NCI-H2081 treated with DMSO at 0.1 percent for 48 hours (cell line): ENCODE results near the gene EYS.
A peak's percentile ranks its signal among the peaks of the same experiment; 100 is the strongest.

Source experiments
- DNase-seq: peaks from one replicate; lab custom pipeline; 2025; lab: John Stamatoyannopoulos, UW

EYS gene

GRCh38 chr6:64721865-64722264 is 985.2 kb downstream of the EYS start:
- no peak for DNase-seq

GRCh38 chr6:64717281-64717680 is 989.7 kb downstream of the EYS start:
- no peak for DNase-seq

DNA sequence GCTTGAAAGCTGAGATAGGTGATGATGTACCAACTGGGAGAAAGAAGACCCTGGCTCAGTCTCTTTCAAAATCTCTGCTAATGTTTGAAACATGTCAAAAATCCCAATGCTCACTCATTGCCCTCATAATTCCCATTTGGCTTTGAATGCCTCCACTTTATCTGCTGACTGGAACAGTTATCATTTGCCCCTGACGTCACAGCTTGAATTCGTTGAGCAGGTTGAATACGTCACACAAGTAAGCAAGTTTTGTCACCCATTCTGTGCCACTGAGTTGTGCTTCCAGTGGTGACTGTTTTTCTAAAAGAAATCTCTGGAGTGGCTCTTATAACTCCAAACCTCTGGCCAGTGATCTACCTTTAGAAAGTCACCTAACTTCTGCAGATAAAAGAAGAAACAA is 991.4 kb downstream of the EYS start:
- no peak for DNase-seq

DNA sequence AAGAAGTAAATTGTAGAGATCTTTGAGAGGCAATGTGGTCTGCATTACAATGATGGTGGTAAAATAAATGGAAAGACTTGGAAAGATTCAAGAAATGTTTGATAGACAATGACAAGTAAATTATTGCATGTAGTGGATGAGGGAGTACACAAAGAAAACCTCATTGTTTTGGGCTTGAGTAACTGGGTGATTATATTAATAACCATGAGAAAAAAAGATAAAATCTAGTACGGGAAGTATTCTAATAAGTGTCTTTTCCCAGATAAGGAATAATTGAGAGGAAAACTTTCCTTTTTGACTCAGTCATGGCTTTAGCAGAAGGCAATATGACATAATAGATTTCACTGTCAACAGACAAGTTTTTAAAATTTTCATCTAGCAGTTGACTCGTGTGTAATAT is 993.0 kb downstream of the EYS start:
- no peak for DNase-seq

GRCh38 chr6:64713175-64713574 is 993.9 kb downstream of the EYS start:
- no peak for DNase-seq

DNA sequence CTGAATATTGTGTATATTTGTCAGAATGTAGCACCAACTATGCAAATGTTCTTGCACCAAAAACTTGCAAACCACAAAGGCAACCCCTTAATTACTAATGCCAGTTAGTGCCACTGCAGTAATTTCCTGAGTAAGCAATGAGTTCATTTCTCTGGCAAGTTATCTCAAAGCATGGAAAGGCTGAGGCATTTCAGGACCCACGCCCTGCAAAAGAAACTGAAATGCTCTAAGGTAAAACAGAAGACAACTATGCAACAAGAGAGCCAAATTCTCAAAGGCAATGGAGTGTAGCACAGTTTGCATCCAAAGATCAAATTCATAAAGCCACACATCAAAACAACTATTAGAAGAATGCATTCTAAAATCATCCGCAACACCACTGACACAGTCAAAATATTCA is 994.4 kb downstream of the EYS start:
- no peak for DNase-seq

DNA sequence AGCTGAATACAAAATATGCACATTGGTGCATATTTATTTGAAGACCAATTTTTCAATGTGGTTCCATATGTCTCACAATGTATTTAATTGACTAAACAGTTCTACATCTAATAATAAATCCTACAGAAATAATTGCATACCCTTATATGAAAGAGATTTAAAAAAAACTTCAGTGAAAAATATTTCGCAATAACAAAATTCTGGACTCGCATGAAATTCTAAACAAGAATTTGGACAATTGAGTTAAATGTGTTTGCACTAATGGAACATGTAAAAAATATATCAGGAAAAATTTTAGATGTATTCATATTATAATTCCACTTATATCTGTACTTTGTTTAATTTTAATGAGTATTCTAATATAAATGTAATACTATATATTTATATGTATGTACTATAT is 1003.1 kb downstream of the EYS start:
- no peak for DNase-seq

- DNase-seq, result no peak
These were observed 1011.0 kb downstream of the EYS start for GRCh38 chr6:64696053-64696452.

- no peak for DNase-seq
These were observed 1012.7 kb downstream of the EYS start for GRCh38 chr6:64694356-64694755.

DNA sequence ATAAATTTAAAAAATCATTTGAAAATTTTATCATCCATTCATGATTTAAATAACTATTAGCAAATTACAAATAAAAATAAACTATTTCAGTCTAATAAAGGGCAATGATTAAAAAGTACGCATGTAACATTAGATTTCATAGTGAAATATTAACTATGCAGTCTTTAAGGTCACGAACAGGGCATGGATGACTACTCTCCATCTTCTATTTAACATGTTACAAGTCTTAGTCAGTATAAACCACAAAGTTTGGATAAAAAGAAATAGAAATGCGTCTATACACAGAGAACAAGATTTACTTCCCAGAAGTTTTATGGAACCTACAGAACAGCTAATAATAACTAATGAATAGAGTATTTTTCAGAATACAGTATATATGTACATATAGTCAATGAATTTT is 1016.0 kb downstream of the EYS start:
- DNase-seq, result no peak

DNA sequence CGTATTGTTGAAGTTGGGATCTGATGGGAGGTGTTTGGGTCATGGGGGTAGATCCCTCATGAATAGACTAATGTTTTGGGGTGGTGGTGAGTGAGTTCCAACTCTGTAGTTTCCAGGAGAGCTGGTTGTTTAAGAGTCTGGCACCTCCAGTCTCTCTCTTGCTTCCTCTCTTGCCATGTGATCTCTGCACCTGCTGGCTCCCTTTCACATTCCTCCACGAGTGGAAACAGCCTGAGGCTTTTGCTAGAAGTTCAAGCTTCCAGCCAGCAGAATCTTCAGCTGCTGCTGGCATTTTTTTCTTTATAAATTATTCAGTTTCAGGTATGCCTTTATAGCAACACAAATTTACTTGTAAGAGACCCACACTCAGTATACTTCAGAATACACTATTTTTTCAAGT is 1021.6 kb downstream of the EYS start:
- DNase-seq, result no peak

DNA sequence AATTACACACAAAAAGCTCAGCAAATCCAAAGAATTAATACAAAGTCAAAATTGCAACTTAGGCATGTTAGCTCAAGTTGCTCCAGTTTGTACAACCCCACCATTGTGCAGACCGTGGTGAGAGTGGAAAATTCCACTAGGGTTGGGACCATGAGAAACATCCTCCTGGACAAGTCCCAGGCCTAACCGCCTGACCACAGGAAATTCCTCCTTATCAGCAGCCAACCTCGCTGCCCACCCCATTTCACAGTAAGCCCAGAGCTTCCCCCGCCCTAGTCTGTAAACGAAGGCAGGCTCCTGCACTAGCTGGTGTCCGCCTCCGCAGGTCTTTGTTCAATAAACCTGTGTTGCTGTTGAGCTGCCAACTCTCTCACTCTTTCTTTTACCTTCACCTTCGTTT is 1023.3 kb downstream of the EYS start:
- no peak for DNase-seq

- no peak for DNase-seq
These were observed 1025.4 kb downstream of the EYS start for GRCh38 chr6:64681416-64682160.

GRCh38 chr6:64680446-64680845 is 1026.6 kb downstream of the EYS start:
- DNase-seq, result no peak

GRCh38 chr6:64679416-64679815 is 1027.6 kb downstream of the EYS start:
- no peak for DNase-seq

DNA sequence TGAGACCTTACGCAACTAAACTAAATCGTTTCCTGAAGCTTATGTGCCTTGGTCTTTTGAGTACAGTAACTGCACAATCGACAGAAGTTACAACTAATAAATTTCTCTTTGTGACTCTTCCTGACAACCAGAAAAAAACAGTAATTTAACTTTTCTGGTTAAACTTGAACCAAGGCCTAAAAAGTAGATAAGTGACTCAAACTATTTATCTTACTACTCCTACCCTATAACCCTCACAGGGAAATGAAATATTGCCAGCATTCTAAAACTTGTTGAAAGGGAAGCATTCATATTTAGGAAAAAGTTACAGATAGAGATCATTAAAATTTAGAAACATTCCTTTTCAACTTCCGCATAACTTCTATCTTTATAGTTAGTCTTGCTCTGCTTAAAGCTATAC is 1034.4 kb downstream of the EYS start:
- DNase-seq, result no peak

- DNase-seq, result no peak
These were observed 1034.9 kb downstream of the EYS start for GRCh38 chr6:64672131-64672530.

- no peak for DNase-seq
These were observed 1041.9 kb downstream of the EYS start for GRCh38 chr6:64665137-64665536.

DNA sequence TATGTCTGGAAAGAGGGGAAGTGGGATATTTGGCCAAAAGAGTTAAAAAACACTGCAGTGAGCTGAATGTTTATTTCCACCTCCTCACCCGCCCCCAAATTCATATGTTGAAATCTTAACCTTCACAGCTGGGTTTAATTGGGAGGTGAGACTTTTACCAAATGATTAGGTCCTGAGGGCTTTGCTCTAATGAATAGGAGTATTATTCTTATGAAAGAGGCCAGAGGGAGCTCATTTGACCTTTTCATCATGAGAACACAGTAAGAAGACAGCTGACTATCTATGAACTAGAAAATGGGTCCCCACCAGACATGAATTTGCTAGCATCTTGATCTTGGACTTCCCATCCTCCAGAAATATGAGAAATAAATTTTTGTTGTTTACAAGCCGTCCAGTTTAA is 1042.5 kb downstream of the EYS start:
- DNase-seq, result no peak

DNA sequence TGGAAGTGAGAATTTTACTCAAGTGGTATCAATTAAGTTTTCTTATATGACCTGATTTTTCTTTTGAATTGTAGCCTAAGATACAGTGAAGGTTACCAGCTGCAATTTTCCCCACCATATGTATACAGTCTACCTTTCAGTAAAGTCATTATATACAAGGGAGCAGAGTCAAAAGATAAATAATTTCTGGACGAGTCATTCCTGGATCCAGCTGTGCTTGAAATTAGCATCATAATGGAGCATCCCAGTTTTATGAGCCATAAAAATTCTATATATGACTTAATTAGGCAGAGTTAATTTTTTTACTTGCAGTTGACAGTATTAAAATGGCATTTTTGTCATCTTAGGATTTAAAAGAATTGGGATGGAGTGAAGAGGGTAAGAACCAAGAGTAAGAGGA is 1063.0 kb downstream of the EYS start:
- peak; percentile 22 for DNase-seq

- DNase-seq, result no peak
These were observed 1076.1 kb downstream of the EYS start for GRCh38 chr6:64630901-64631300.

DNA sequence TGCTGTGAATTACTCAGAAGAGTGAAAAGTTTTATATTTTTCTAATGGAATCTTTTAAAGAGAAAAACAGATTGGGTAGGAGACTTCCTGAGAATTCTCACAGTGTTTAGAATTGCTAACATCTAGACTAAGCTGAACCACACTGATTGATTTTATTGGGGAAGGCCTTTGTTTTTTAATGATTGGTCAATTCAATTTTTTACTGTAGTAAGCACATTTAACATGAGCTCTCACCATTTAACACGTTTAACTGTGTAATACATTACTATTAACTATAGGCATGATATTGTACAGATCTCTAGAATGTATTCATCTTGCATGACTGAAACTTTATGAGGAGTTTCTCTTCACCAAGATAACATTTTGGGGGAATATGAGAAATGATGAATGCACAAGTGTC is 1084.1 kb downstream of the EYS start:
- DNase-seq, result no peak

GRCh38 chr6:64602993-64603392 is 1104.0 kb downstream of the EYS start:
- no peak for DNase-seq

DNA sequence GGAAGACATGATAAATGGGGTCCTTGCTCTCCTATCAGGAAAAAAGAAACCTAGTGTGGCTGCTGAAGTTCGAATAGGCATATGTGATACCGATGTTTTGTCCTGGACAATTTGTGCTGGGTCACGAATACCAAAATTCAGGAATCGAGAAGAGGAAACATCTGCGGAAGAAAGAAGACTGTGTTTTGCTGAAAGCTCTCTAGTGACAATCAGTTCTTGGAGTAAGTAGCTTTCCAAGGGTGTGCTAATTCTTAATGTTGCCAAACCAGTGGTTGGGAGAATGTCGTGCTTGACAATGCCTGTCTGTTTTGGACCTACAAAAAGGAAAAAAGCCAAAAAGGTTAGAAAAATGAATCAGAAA is 1115.4 kb downstream of the EYS start:
- DNase-seq, result no peak
